ENCODE measurements around the gene ZNRF2. TPM values are rescaled to one million over a fixed set of nuclear protein-coding genes. Genes with fewer than 3 reads are reported as not detected.

The ZNRF2 gene
- polyA plus RNA-seq (2013, experiment 1 of 2) = 7.5 TPM
- 7.6 TPM for polyA plus RNA-seq (2013, experiment 2 of 2)

DNA sequence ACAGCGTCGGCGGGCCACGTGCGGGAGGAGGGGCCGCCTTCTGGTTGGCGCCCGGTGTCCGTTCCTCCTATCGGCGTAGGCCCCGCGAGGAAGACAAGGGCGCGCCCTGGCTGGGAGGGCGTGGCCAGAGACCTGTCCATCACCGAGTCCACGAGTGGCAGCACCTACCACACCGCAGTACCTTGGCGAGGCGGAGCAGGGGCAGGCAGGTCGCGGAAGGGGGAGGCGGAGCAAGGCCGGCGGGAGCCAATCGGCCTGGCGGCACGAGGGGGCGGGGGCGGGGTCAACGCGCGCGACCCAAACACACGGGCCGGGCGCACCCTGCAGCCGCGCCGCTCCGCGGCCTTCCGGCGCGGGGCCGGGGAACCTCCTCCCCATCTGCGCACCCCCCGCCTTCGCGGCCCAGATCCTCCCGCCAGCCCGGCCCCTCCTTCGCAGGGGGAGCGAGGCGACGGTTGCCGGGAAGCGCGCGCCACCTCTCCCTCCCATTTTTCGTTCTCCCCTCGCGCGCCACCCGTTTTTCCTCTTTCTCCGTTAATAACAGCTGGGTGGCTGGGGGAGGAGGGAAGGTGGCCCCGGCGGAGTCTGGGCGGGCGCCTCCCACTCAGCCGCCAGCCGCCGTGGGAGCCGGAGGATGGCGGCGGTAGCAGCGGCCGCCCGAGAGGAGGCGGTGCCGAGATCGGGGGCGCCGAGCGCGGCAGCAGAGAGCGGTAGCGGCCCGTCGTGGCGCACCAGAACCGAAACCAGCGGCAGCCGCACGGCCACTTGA is at the start of gene ZNRF2:
ZNRF2 (plus strand) TSS at position 300 of the 769 bp plus-strand sequence. CDS start 761 bp downstream, outside the sequence.
- peak within 1 kb of the TSS; percentile 62 to 98 for H3K4me3 ChIP-seq (ENCODE audit: low read length in 2 of 2)
- no peak within 1 kb of the TSS for H4K91ac ChIP-seq (ENCODE audit: low read depth, low read length, poor library complexity)
- no peak within 1 kb of the TSS for H3K14ac ChIP-seq (ENCODE audit: low read length)
- H2BK15ac ChIP-seq (ENCODE audit: low read length) = no peak within 1 kb of the TSS
- H3K36me3 ChIP-seq (replicated peaks in 1 of 2; ENCODE audit: control insufficient read depth in 2 of 2, insufficient read depth in 2 of 2, low read length in 2 of 2) = no peaks in the 10 kb centered on the region
- H3K27ac ChIP-seq (replicated peaks; ENCODE audit: low read length) = peak within 1 kb of the TSS; percentile 94
- no CpG with 5 or more reads among the region's 96 CpGs for WGBS, 2 donors (ENCODE audit: extremely low coverage in 2 of 2, insufficient read length in 2 of 2, insufficient replicate concordance in 1 of 2)
- peak within 1 kb of the TSS; percentile 97 for H3K18ac ChIP-seq (ENCODE audit: low read length)
- peak within 1 kb of the TSS; percentile 66 for H2BK5ac ChIP-seq (ENCODE audit: low read length)
- no peak within 1 kb of the TSS for H2AK5ac ChIP-seq (ENCODE audit: low read depth, low read length)
- no peak within 1 kb of the TSS for H2BK120ac ChIP-seq (ENCODE audit: low read depth, low read length)
- H2BK12ac ChIP-seq (ENCODE audit: low read length) = no peak within 1 kb of the TSS
- peak within 1 kb of the TSS; percentile 95 for H3K9ac ChIP-seq (ENCODE audit: low read depth, low read length, poor library complexity)
- no peaks in the 10 kb centered on the region for H3K79me1 ChIP-seq (ENCODE audit: low read depth, low read length)
- H3K4ac ChIP-seq (ENCODE audit: low read length) = no peak within 1 kb of the TSS
- peak; percentile 95 for DNase-seq (ENCODE audit: low spot score)
- no peak within 1 kb of the TSS for H3K23ac ChIP-seq (ENCODE audit: low read depth, low read length, poor library complexity)
- no peak within 1 kb of the TSS for H4K8ac ChIP-seq (ENCODE audit: low read depth, low read length)
- peak within 1 kb of the TSS; percentile 75 for H3K4me2 ChIP-seq (ENCODE audit: insufficient read depth, low read length, poor library complexity, severe bottlenecking)
- peaks cover 0 to 8% of the 10 kb centered on the region in 2 donors for H3K4me1 ChIP-seq (ENCODE audit: control insufficient read depth in 2 of 2, insufficient read depth in 1 of 2, low read depth in 1 of 2, low read length in 2 of 2)
- H3K9me3 ChIP-seq (replicated peaks in 1 of 2; ENCODE audit: control insufficient read depth in 2 of 2, insufficient read depth in 1 of 2, low read depth in 1 of 2, low read length in 2 of 2) = no peaks in the 10 kb centered on the region
- peak within 1 kb of the TSS; percentile 98 for H2AFZ ChIP-seq (ENCODE audit: low read length)
- peaks cover 0 to 27% (median 0%) of the 10 kb centered on the region in 3 experiments for H3K27me3 ChIP-seq (ENCODE audit: control insufficient read depth in 3 of 3, insufficient read depth in 3 of 3, low read depth in 1 of 3, low read length in 3 of 3)

DNA sequence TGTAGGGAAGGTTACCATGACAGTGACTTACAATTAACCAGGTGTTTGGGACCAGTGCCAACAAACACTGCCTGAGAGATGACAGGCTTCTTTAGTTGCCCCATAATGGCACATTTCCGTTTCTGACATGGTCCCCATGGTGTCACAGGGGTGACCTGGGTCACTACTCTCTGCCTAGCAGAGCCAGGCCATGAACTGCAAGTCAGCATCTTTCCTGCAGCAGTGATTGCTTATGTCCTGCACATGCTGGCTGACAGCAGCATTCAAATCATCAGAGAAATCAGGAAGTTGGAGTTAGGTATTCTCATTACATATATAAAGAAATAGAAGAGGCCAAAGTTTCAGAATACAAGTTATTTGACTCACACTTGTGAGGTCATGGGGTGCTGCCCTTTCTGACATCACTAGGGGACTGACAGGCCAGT is 47.1 kb upstream of the ZNRF2 start:
- Histone ChIP-seq H2AK5ac (ENCODE audit: low read depth, low read length) (no peak overlapping the region), H2AFZ (ENCODE audit: low read length) (no peak overlapping the region), H3K18ac (ENCODE audit: low read length) (no peak overlapping the region), H3K9me3 (replicated peaks in 1 of 2; ENCODE audit: control insufficient read depth in 2 of 2, insufficient read depth in 1 of 2, low read depth in 1 of 2, low read length in 2 of 2) (no peaks in the 10 kb centered on the region), H3K4me1 (ENCODE audit: control insufficient read depth in 2 of 2, insufficient read depth in 1 of 2, low read depth in 1 of 2, low read length in 2 of 2) (no peaks in the 10 kb centered on the region), H2BK12ac (ENCODE audit: low read length) (no peak overlapping the region), H3K4ac (ENCODE audit: low read length) (no peak overlapping the region), H3K79me1 (ENCODE audit: low read depth, low read length) (no peaks in the 10 kb centered on the region), H3K9ac (ENCODE audit: low read depth, low read length, poor library complexity) (no peak overlapping the region), H2BK120ac (ENCODE audit: low read depth, low read length) (no peak overlapping the region), H4K8ac (ENCODE audit: low read depth, low read length) (no peak overlapping the region), H3K4me2 (ENCODE audit: insufficient read depth, low read length, poor library complexity, severe bottlenecking) (no peak overlapping the region), H3K27me3 (ENCODE audit: control insufficient read depth in 3 of 3, insufficient read depth in 3 of 3, low read depth in 1 of 3, low read length in 3 of 3) (peaks cover 0 to 21% (median 0%) of the 10 kb centered on the region in 3 experiments), H3K27ac (replicated peaks; ENCODE audit: low read length) (no peak overlapping the region), H3K23ac (ENCODE audit: low read depth, low read length, poor library complexity) (no peak overlapping the region), H3K36me3 (replicated peaks in 1 of 2; ENCODE audit: control insufficient read depth in 2 of 2, insufficient read depth in 2 of 2, low read length in 2 of 2) (no peaks in the 10 kb centered on the region), H4K91ac (ENCODE audit: low read depth, low read length, poor library complexity) (no peak overlapping the region), H2BK15ac (ENCODE audit: low read length) (no peak overlapping the region), H2BK5ac (ENCODE audit: low read length) (no peak overlapping the region), H3K4me3 (ENCODE audit: low read length in 2 of 2) (peak overlapping the region in 1 of 2 donors; percentile 31), H3K14ac (ENCODE audit: low read length) (no peak overlapping the region)
- WGBS, 2 donors (ENCODE audit: extremely low coverage in 2 of 2, insufficient read length in 2 of 2, insufficient replicate concordance in 1 of 2) = no CpG with 5 or more reads among the region's 1 CpG
- DNase-seq (ENCODE audit: low spot score) = no peak

DNA sequence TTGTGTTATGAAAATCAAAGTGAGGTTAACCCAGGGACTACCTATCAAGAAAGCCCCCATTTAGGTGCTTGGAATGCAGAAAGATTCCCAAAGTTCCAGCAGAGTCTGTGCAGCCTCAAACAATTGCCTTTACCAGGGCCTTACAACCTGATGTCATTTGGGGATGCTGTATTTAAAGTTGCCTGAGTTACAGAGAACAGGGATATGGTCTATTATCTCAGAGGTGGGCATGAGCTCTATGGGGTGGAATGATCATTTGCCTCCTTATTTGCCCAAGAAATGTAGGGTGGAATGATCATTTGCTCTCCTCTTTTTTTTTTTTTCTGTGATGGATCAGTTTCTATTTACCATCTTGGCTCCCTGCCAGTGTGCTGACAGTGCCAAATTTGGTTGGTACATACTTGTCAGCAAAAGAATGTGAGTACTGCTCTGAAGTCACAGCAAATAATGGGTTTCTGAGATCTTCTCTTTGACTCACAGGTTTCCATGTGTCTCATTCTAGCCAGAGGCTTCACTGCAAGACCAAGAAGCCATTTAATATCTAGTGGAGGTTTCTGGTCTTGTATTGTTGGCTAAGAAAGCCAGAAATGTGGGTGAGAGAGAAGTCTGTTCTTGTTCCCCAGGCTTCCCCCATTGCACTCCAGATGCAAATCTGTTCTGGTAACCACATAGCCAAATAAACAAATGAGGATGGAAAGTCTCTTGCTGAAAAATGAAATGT is 45.5 kb upstream of the ZNRF2 start:
- no peak overlapping the region for H2AK5ac ChIP-seq (ENCODE audit: low read depth, low read length)
- H4K91ac ChIP-seq (ENCODE audit: low read depth, low read length, poor library complexity) = no peak overlapping the region
- no peak overlapping the region for H3K9ac ChIP-seq (ENCODE audit: low read depth, low read length, poor library complexity)
- no peak overlapping the region for H4K8ac ChIP-seq (ENCODE audit: low read depth, low read length)
- no peak for DNase-seq (ENCODE audit: low spot score)
- H2BK15ac ChIP-seq (ENCODE audit: low read length) = no peak overlapping the region
- no peak overlapping the region for H3K4me2 ChIP-seq (ENCODE audit: insufficient read depth, low read length, poor library complexity, severe bottlenecking)
- H3K4me3 ChIP-seq (ENCODE audit: low read length in 2 of 2) = no peak overlapping the region
- no peak overlapping the region for H3K4ac ChIP-seq (ENCODE audit: low read length)
- no peak overlapping the region for H2BK12ac ChIP-seq (ENCODE audit: low read length)
- no peak overlapping the region for H3K18ac ChIP-seq (ENCODE audit: low read length)
- no peaks in the 10 kb centered on the region for H3K4me1 ChIP-seq (ENCODE audit: control insufficient read depth in 2 of 2, insufficient read depth in 1 of 2, low read depth in 1 of 2, low read length in 2 of 2)
- H3K14ac ChIP-seq (ENCODE audit: low read length) = no peak overlapping the region
- H3K27ac ChIP-seq (replicated peaks; ENCODE audit: low read length) = no peak overlapping the region
- no peak overlapping the region for H2AFZ ChIP-seq (ENCODE audit: low read length)
- no peak overlapping the region for H2BK120ac ChIP-seq (ENCODE audit: low read depth, low read length)
- no peaks in the 10 kb centered on the region for H3K79me1 ChIP-seq (ENCODE audit: low read depth, low read length)
- no peak overlapping the region for H2BK5ac ChIP-seq (ENCODE audit: low read length)
- H3K9me3 ChIP-seq (replicated peaks in 1 of 2; ENCODE audit: control insufficient read depth in 2 of 2, insufficient read depth in 1 of 2, low read depth in 1 of 2, low read length in 2 of 2) = no peaks in the 10 kb centered on the region
- H3K23ac ChIP-seq (ENCODE audit: low read depth, low read length, poor library complexity) = no peak overlapping the region
- H3K36me3 ChIP-seq (replicated peaks in 1 of 2; ENCODE audit: control insufficient read depth in 2 of 2, insufficient read depth in 2 of 2, low read length in 2 of 2) = no peaks in the 10 kb centered on the region
- H3K27me3 ChIP-seq (ENCODE audit: control insufficient read depth in 3 of 3, insufficient read depth in 3 of 3, low read depth in 1 of 3, low read length in 3 of 3) = peaks cover 0 to 11% (median 0%) of the 10 kb centered on the region in 3 experiments

DNA sequence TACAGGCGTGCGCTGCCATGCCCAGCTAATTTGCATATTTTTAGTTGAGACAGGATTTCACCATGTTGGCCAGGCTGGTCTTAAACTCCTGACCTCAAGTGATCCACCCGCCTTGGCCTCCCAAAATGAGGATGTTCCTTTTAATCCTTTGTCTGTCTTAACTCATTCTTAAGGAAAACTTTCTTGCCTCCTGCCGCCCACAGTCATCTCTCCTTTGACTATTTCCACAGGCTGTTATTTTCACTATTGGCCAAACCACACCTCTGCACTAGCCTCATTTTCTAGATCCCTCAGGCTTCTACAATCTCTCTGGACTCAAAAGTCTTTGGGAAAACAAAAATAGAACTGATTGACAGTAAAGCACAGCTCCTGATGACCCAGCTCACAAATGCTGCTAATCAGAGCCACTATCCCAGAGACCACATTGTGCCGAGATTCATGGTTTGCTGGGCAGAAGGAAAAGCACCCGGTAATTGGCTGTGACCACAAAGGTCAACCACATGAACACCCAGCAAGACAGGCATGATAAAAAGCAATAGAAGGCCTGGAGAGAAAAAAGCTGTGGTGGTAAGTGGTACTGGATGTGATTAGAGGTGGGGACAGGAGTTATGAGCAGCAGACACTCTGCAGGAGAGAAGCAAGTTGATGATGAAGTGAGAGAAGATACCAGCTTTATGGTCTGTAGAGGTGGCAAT is 44.1 kb upstream of the ZNRF2 start:
- Histone ChIP-seq H2AK5ac (ENCODE audit: low read depth, low read length) (no peak overlapping the region), H3K27me3 (ENCODE audit: control insufficient read depth in 3 of 3, insufficient read depth in 3 of 3, low read depth in 1 of 3, low read length in 3 of 3) (peaks cover 0 to 9% (median 0%) of the 10 kb centered on the region in 3 experiments), H3K18ac (ENCODE audit: low read length) (no peak overlapping the region), H3K9ac (ENCODE audit: low read depth, low read length, poor library complexity) (no peak overlapping the region), H2BK12ac (ENCODE audit: low read length) (no peak overlapping the region), H2BK15ac (ENCODE audit: low read length) (no peak overlapping the region), H3K4ac (ENCODE audit: low read length) (no peak overlapping the region), H2BK120ac (ENCODE audit: low read depth, low read length) (no peak overlapping the region), H3K4me2 (ENCODE audit: insufficient read depth, low read length, poor library complexity, severe bottlenecking) (no peak overlapping the region), H3K14ac (ENCODE audit: low read length) (no peak overlapping the region), H3K4me1 (ENCODE audit: control insufficient read depth in 2 of 2, insufficient read depth in 1 of 2, low read depth in 1 of 2, low read length in 2 of 2) (no peaks in the 10 kb centered on the region), H3K9me3 (replicated peaks in 1 of 2; ENCODE audit: control insufficient read depth in 2 of 2, insufficient read depth in 1 of 2, low read depth in 1 of 2, low read length in 2 of 2) (no peaks in the 10 kb centered on the region), H2BK5ac (ENCODE audit: low read length) (no peak overlapping the region), H4K91ac (ENCODE audit: low read depth, low read length, poor library complexity) (no peak overlapping the region), H3K4me3 (ENCODE audit: low read length in 2 of 2) (no peak overlapping the region), H3K23ac (ENCODE audit: low read depth, low read length, poor library complexity) (no peak overlapping the region), H3K27ac (replicated peaks; ENCODE audit: low read length) (no peak overlapping the region), H3K36me3 (replicated peaks in 1 of 2; ENCODE audit: control insufficient read depth in 2 of 2, insufficient read depth in 2 of 2, low read length in 2 of 2) (no peaks in the 10 kb centered on the region), H4K8ac (ENCODE audit: low read depth, low read length) (no peak overlapping the region), H2AFZ (ENCODE audit: low read length) (no peak overlapping the region), H3K79me1 (ENCODE audit: low read depth, low read length) (no peaks in the 10 kb centered on the region)
- no peak for DNase-seq (ENCODE audit: low spot score)
- no CpG with 5 or more reads among the region's 6 CpGs for WGBS, 2 donors (ENCODE audit: extremely low coverage in 2 of 2, insufficient read length in 2 of 2, insufficient replicate concordance in 1 of 2)
